A204.1 (cell line): ENCODE results near the gene RPS15A.

Experiments
- FAIRE-seq: peaks from 2 replicates; lab custom pipeline; 2012; peaks lifted over from hg19 to GRCh38; lab: Jason Lieb, UNC

RPS15A gene

DNA sequence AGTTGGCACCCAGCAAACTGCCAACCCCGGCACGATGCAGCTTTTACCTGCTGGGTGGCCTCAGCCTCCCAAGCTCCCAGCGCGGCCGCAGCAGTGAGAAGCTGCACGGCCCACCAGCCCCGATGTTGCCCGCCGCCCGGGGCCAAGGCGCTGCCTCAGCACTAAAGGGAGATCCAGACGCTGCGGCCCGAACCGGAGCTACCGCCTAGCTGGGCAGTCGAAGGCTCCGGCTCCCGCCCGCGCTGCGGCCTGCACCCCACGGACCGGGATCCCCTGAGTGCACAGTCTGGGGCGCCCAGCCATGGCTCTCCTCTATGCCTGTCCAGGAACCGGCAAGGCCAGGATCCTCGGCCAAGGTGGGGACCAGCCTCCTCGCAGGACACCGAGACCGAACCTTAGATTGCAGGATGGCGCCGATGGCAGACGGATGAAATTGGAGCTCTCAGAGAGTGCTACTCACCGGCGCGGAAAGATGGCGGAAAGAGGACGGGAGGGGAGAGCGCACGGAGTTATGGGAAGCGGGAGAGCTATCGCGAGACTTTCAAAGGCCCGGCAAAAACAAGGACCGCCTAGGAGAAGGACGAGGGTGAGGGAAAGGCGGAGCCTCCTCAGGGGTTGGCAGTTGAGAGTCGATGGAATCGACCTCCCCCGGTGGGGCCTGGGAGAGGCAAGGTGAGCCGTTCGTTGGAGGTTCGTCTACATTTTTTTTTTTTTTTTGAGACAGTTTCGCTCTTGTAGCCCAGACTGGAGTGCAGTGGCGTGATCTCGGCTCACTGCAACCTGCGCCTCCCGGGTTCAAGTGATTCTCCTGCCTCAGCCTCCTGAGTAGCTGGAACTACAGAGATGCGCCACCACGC lies at the start of gene RPS15A:
RPS15A (minus strand) TSS at position 485 of the 857 bp plus-strand sequence. CDS start 1,221 bp downstream, outside the sequence.
- peak; percentile 93 for FAIRE-seq

DNA sequence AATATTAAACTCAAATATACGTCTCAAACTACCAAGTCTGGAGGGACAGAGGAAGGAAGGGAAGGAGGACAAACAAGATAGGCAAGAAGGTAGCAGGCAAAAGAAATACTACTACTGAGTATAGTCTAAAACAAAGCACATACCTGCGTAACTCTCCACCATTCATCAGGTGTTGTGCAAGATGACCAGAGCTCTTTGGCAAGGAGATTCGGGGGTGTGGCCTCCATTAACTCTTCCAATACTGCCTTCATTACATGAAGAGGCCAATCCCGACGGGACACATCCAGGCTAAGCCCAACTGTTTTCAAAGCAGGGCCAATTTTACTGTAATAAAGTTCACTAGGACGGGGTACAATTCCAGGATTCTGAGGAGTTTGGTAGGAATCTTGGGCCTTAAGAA lies 49.4 kb upstream of the RPS15A start:
- FAIRE-seq, result no peak

DNA sequence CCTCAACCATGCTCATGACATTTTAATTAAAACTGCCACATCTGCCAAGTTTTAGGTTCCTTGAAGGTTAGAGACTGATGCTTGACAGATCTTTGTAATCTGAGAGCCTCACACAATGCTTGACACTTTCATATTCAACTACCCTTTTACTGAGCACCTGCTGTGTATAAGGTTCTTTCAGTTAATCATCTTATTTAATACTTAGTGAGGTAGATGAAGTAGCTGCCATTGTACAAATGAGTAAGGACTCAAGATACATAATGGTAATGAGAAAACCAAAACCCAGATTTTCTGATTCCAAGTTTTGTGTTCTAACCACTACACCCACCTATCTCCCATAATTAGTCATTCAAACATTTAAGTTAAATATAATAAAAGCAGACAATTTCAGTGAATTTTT lies 46.6 kb upstream of the RPS15A start:
- FAIRE-seq, result no peak

DNA sequence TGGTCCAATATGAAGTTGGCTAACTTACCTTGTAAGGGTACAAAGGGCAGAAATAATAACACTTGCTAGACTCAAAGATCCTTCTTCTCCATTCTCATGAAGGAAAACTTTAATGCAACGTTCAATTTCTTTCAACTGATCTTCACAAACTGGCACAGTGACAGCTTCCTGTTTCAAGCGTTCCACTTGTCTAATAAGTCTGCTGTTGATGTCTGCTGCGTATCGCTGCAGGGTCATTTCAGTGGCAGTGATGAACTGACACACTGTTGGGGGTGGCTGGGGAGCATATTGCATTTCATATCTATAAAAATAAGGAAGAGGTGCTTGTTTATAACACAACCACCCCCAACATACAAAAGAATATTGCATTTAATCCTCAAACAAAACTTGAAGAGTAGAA lies 44.7 kb upstream of the RPS15A start:
- no peak for FAIRE-seq

DNA sequence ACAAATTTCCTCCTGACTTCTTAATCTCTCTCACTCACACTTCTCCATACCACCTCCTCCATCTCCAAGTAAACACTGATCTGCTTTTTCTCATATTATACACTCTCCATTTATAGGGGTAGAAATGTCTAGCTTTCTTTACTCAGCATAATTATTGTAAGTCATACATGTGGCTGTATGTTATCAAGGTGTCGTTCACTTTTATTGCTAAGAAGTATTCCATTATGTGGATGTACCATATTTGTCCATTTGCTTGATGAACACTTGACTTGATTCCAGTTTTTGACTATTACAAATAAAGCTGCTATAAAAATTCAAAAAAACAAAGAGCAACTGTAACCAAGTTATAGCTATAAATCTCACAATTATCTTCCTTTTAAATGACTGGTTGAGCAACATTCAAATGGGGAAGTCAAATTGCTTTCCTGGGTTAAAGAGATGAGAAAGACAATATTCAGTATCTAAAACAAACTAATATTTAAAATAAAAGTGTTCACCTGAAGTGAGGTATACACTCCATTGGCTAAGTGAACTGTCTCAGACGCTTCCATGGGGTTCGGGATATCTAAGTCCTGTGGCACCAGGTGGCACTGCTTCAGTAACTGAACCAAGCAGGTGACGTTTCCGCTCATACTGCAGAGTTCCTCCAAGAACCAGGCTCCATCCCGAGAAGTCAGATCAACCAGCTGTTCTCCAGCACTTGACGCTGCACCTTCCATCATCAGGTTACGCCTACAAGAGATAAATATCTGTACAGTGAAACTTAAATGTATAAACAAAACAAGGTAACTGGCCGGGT lies 43.8 kb upstream of the RPS15A start:
- no peak for FAIRE-seq

DNA sequence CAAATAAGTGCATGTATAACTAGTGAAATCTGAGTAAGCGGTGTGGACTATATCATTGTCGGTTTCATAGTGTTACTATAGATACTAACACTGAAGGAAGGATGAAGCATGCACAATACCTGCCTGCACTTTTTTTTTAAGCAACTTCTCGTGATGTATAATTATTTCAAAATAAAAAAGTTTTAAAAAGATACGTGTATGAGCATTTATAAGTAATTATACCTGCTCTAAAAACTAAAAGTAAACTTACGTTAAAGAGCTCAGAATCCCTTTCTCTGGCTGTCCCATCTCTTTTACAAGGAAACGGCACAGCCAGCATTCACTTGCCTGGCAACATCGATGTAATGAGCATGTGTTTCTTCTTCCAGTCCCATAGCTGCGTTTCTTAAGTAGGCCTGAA lies 42.5 kb upstream of the RPS15A start:
- no peak for FAIRE-seq

DNA sequence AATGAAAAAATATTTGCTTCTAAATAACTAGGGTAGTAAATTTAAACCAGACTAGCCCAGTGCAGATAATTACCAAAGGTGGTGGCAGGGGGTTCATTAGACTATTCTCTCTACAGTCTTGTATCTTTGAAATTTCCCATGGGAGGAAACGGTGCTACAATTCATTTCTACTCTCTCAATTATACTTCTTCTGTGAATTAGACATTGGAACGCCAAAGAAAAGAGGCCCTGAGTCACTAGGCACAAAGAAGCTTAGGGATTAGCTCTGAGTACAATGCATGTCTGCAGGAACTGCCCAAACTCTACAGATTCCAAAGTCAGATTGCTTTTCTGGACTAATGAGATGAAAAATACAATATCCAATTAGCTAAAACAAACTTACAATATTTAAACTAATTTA lies 41.9 kb upstream of the RPS15A start:
- FAIRE-seq, result no peak

DNA sequence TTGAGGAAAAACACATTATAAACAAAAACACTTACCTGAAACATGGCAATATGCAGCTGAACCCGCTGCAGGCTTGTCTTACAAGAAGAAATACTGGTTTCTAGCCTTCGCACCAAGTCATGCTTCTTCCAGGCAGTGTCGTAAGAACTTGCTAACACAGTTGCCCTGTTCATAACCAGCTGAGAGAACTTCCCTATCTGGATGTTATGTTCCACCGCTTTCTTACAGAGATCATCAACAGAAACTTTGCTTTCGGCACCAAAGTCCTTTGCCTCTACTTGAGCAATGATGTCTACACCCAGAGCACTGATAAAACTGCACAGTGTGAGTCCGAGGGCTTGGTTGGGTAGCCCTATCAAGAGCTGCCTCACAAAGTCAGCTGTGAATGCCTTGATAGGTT lies 39.1 kb upstream of the RPS15A start:
- FAIRE-seq, result no peak

DNA sequence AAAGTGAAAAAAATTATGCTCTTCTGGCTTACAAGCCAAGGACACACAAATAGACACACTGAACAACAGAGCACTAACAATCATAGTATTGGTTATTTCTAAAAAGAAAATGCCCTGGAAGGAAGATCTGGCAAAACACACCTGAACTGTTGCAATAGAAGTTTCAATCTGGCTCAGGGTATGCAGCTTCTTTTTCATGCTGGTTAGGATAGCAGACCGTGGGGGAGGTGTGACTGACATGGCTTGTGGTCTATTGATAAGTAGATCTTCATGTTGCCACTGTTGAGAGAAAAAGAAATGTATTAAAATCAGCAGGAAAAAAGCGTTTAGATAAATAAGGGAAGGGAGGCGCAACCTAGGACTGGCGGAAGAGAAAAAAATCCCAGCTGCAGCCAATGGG lies 37.8 kb upstream of the RPS15A start:
- FAIRE-seq, result no peak

DNA sequence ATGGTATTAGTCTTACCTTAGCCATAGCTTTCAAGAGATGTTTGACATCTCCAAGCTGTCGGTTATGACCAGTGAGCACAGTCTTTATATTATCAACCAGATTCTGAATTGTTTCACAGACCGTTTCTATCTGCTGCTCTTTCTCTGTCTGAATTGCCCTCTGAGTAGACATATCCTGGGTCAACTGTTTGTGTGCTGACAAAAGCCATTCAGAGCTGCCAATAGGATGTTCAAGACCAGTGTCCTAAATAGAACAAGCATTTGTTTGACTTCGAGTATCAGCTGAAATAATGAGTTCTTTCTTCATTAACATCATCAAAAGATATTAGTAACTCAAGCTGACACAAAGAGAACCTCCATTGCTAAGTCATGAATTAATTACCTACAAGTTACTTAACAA lies 26.2 kb upstream of the RPS15A start:
- no peak for FAIRE-seq

DNA sequence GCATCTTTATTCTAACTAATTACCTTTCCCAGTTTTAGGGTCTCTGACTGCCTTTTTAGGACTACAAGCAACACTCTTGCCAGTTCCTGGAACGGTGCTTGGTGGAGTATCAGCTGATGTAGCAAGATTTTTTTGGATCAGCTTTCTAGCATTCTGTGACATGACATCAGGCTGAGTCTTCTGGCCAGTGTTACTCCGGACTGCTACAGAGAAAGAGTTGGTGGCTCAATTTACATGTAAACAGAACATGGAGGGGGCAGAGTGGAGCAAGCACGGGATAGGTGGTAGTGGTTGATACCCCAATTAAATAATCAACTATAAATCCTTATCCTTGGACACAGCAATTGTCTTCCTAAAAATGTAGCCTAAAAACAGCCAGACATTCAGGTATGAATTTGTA lies 21.8 kb upstream of the RPS15A start:
- no peak for FAIRE-seq

DNA sequence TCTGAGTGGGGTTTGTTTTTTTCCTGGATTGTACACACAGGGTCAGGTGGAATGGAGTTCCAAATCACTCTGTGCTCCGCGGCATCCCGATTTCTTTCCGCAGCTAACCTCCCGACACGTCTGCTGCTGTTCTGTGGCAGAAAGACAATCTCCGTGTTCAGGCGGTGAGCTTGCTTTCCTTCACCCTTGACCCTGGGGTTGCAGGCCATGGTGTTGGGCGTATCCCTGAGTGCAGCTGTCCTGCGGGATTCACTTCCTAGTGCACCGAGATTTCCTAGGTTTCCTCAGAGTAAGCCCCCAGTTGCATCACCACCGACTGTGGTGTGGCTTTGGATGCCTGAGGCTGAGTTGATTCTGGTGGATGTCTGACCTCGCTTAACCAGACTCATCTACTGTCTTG lies 19.0 kb upstream of the RPS15A start:
- no peak for FAIRE-seq

DNA sequence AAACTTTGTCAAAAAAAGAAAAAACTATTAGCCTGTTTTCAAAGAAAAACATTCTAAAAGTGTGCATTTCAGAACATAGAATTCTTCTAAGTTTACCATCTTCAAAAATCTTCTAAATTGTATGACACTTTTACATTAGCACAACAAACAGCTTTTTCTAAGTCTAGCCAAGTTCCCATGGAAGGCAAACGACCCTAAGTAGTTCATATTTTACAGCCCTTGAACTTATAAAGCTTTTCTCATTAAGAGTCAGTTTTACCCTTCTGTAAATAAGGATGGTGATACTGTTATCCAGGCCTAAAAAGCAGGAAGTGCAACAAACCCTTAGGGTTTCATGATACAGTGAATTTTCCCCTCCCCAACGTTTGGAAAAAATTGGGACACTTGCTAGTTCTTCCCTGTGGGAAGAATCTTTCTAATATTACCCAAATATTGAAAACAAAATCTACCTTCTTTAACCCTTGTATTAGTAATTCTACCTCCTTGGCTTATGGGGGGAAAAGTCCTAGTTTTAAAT lies 15.2 kb upstream of the RPS15A start:
- FAIRE-seq, result no peak

DNA sequence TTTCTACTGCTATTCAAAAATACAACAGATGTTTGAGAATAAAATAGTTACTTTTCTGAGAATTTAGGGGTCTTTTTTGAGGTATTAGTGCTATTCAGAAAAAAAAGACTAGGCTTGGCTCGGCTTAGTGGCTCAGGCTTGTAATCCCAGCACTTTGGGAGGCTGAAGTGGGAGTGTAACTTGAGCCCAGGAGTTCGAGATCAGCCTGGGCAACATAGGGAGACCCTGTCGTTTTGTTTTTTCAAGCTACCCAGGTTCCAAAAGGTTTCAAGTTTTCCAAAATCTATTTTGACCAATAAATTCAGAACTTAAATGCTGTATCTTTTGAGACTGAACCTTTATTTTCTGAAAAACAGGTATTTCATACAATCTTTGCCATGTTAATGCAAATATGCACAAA lies 14.4 kb upstream of the RPS15A start:
- no peak for FAIRE-seq

DNA sequence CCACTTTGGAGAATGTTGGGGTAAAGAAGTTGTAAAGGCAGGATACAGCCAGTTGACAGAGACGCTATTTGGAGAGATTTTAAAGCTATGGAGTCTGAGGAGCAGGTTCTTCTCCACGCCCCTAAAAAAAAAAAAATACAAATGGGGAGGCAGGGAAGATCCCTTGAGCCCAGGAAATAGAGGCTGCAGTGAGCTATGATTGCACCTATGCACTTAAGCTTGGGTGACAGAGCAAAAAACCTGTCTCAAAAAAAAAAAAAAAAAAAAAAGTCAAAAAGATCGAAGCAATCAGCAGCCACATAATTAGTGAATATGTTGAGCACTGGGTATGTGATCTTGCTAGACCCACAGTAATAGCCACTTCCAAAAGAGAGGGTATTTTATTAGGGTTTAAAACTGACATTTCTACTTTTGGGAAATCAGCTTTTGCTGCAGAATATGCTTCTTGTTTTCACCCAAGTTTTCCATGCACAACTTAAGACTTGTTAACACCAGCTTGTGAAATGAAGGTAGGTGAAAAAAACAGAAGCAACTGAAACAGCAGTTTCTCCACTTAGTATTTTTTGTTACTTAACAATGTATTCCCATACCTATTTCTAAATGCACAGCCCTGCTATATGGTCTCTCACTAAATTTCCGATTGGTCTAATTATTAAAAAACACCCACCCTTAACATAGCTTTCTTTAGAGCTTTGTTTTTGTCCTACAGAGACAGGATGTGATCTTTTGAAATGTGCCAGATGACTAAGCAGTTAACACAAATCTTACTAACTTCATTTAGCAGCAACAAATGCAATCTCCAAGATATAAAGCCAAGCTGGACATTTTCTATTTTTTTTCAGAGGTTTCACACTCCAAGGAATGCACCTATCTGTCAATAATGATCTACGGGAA lies 13.7 kb upstream of the RPS15A start:
- no peak for FAIRE-seq

DNA sequence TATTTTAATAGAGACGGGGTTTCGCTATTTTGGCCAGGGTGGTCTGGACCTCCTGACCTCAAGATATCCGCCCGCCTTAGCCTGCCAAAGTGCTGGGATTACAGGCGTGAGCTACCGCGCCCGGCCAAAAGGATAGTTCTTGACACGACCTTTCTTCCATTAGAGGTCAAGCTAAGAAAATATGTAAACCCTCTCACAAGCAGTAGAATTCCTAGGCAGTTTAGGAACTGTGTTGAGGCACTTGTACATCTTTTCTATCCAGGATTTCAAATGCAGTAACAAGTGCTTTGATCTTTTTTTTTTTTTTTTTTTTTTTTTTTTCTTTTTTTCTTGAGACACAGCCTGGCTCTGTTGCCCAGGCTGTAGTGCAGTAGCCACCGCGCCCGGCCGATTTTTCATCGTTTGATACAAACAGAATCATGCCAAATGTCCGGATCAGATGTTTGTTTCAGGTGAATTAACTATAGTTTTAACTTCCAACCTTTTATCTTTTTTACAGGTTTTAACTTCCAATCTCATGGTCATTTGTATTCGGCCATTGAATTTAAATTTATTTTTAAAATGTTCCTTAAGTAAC lies 12.7 kb upstream of the RPS15A start:
- no peak for FAIRE-seq

DNA sequence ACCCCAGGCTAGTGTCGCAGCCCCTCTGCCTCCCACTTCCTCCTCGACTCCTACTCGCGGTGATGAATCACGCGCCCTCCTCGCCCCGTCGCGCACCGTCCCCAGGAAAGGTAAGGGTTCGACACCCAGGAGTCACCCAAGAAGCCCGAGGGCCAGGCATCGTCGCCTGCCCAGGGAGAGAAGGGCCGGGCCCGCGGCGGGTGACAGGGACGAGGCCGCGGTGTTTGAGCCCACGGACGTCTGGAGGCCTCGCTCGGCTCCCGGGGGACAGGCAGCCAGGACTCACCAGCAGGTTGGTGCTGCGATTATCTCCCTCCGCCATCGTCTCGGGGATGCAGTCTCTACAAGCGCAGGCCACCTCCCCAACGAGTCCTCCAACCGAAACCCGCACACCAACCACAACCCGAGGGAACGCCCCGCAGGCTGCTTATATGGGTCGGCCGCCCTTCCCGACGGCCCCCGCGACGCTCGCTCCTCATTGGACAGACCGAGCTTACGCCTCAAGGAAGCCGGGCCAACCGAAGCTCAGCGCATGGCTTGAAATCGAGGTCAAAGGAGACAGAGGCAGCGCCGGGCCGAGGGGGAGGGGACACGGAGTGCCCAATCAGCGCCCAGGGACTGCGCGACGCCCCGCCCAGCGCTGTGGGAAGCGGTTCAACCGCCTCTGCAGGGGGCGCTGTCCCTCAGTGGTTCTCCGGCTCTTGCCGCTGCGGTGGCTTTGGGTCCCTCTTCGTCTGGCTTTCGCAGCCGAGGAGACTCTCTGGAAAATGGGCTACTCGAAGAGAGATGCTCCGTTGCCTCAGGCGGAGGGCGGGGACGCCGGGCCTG lies 11.2 kb upstream of the RPS15A start, which contains the start of gene ARL6IP1:
ARL6IP1 (minus strand) TSS at position 405 of the 828 bp plus-strand sequence; CDS start at position 322, 83 bp downstream.
- peak; percentile 99 for FAIRE-seq

DNA sequence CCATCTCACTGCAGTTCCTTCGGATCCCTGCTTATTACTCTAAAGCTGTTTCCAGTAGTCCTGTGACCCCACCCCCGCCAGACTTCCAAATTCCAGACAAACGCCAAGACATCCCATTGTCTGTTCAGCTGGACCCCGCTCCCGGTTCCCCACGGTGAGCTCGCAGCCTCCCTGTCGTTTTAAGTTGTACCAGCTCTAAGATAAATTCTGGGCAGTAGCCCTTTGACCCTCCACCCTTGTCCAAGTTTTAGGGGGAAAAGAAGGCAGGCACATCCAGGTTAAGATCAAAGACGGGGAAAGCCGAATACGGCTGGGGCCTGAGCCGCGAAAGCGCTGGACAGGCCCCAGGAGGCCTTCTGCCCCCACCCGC lies 10.6 kb upstream of the RPS15A start:
- no peak for FAIRE-seq

DNA sequence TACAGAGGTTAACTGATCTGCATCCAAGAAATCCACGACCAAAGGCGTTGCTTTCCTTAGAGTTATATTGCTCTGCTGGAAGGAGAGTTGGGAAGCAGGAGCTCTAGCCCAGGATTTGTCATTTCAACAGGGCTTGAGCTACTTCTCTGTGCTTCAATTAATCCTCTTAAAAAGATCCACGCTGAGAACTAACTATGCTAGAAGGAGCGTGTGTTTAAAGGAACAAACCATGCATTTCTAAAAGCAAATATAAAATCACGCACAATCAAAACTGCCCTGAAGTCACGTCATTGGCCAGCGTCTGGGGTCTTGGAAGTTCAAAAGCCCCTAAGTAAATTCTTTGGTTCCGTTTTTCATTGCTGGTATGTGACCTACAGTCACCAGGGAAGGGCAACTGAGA lies 10.2 kb upstream of the RPS15A start:
- no peak for FAIRE-seq

DNA sequence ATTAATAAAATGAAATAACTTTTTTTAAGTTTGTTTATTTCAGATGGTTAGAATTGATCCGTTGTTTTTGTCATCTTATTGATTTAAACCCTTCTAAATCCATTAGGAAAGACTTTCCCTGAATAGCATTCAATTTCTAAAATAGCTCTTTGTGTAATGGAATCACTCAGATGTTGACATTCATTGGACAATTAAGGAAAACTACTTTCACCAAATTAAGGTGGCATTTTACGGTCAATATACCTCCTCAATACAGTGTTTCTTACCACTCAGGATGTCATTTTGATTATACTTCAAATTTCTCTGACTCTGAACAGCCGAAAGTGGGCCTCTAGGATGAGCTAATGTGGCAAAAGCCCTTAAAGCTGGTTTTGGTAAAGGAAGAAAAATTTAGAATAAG lies 9.4 kb upstream of the RPS15A start:
- FAIRE-seq, result no peak

DNA sequence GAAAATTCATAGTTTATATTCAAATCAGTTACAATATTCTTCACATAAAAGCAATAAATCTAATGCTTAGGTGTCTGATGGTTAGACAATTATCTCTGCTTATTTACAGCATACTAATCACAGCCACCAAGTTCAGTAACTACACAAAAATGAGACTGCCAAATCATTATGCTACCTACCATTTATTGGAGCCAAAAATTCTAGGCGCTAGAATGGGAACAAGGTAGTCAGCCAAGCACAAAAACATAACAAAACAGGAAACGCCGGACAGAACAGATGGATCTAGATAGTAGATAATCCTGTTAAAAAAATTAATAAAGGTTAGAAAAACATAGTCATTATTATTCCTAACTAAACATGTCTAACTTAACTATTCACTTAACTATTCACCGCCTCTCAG lies 7.6 kb upstream of the RPS15A start:
- no peak for FAIRE-seq
